ENCODE data around the gene SCARB2.

Gene SCARB2

DNA sequence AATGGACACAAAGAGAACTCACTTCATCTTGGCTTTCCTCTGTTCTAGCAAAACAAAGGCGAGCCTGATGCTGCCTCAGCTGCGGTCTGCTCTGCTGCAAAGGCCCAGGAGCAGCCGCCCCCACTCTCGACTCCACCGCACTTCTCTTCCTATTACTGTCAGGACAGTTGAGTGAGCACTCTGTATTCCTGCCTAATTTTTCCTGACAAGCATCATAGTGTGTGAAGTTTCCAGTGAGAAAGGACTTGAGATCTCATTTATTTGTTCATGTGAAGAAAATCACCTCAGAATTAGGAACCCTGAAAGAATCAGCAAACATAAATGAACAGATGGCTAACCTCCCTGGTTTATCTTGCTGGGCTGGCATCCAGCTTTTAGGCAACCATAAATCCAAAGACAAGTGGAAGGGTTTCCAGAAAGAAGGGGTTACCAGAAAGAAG, 15.6 kb downstream of the SCARB2 start:
- DNase-seq, result no peak

DNA sequence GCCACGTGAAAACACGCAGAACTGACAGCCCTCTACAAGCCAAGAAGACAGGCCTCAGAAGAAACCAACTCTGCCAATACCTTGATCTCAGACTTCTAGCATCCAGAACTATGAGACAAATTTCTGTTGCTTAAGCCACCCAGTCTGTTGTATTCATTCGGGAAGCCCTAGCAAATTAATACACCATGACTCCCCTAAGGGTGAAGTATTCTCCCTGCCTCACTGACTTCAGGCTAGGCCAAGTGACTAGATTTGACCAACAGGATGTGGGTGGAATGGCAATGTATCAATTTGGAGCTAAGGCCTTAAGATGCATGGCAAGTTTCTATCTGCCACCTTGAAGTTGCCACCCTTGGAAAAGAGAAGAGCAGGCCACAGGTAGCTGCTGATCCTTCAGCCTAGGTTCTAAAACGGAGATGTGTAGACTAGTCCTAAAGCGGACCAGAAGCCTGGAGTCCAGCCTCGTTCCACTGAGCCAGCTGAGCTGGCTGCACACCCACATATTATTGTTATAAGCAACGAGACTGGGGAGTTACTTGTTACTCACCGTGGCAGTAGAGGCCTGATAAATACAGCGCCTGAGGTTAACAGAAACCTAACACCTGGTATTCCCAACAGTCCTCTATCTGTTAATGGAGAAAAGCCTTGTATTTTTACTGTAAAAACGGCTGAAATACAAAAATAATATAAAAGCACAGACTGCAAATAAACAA, 16.4 kb downstream of the SCARB2 start:
- no peak for DNase-seq

DNA sequence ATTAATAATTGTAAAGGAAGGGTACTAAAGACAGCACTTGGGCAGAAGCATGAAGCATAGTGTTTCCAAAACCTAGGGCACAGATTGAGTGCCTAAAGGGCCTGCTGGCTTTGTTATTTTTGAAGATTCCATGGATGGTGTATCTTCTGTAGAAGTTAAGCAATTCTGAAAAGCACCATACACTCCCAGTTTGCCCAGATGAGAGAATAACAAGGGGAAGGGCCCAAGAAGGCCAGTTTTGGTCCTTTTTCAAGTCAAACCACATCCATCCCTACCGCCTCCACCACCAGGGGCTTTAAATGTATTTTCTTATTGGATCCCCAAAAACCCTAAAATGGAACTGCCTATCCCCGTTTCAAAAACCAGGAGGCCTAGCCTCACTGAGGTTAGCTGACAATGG, 17.2 kb downstream of the SCARB2 start:
- DNase-seq, result no peak

DNA sequence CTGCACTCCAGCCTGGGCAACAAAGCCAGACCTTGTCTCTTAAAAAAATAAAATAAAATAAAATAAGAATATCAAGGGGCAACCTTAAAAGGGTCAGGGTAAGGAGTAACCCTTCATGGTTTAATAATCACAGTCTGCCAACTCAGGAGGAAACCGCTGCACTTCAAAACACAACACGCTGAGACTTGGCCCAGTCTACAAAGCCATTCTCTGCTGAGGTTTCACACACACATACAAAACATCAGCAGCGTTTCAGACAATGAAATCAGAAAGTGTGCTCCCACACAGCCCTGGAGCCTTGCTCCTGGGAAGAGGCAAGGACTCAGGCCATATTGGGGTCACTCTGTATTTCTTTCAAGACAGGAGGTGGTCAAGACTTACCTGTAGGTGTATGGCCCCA, 18.3 kb downstream of the SCARB2 start:
- no peak for DNase-seq

DNA sequence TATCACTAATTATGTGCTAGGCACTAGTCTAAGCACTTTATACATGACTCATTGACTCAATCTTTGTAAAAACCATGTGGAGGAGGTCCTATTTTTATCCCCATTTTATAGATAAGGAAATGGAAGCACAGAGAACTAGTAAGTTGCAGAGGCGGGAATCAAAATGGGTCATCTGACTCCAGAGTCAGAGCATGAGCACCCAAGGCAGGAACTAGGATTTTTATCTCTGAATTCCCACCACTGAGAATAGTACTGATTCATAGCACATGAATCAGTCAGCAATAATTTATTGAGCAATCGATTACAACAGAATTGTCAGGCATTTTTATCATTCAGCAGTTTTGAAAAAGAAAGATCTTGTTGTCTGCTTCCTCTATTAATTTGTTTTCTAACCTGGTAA, 19.3 kb downstream of the SCARB2 start:
- no peak for DNase-seq

GRCh38 chr4:76192236-76192635, 21.4 kb downstream of the SCARB2 start:
- no peak for DNase-seq

GRCh38 chr4:76188557-76188956, 25.1 kb downstream of the SCARB2 start:
- DNase-seq, result no peak

- DNase-seq, result no peak
Observed at GRCh38 chr4:76188149-76188548, 25.5 kb downstream of the SCARB2 start.

- DNase-seq, result no peak
Observed at GRCh38 chr4:76187152-76187551, 26.5 kb downstream of the SCARB2 start.

GRCh38 chr4:76182463-76182862, 31.2 kb downstream of the SCARB2 start:
- no peak for DNase-seq

- peak; percentile 77 to 78 for DNase-seq
Observed at GRCh38 chr4:76179398-76180318, 34.0 kb downstream of the SCARB2 start.

DNA sequence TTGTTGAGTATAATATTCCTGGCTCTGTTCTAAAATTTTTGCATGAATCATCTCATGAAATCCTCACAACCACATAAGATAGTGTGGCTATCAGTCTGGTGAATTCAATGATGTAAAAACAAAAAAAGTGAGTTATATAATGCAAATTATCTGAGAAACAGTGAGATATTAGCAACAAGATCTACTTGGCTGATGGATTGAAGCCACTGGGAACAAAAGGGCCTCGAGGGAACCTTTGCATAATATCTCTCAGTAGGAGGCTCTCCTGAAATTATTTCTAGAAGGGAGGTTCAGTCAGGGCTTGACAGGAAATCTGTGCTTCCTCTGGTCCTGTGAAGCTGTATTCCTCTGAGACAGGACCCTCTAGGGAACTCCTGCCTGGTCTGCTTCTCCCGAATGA, 35.3 kb downstream of the SCARB2 start:
- DNase-seq, result no peak

DNA sequence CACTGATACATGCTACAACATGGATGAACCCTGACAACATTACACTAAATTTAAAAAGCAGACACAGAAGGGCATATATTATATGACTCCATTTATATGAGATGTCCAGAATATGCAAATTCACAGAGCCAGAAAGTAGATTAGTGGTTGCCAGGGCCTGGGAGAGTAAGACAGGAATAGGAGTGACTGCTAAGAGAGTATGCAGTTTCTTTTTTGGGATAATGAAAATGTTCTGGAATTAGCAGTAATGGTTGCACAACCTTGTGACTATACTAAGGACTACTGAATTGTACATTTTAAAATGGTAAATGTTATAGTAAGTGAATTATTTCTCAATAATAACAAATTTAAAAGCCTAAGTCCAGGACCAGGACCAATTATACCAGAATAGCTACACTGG, 35.9 kb downstream of the SCARB2 start:
- no peak for DNase-seq

DNA sequence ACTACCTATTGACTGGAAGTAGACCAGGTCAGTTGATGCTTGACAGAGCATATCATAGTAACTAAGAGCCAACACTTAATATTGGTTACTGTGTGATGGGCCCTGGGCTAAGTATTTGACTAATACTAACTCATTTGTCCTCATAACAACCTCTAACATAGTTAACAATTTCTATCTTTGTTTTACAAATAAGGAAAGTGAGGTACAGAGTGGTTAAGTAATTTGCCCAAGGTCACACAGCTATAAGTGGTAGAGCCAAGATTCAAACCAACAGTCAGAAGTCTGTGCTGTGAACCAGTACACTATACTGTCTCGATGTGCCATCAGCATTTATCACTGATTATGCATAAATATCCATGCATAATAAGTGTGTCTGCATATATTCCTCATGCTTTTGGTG, 38.3 kb downstream of the SCARB2 start:
- no peak for DNase-seq

GRCh38 chr4:76174216-76174615, 39.4 kb downstream of the SCARB2 start:
- no peak for DNase-seq

DNA sequence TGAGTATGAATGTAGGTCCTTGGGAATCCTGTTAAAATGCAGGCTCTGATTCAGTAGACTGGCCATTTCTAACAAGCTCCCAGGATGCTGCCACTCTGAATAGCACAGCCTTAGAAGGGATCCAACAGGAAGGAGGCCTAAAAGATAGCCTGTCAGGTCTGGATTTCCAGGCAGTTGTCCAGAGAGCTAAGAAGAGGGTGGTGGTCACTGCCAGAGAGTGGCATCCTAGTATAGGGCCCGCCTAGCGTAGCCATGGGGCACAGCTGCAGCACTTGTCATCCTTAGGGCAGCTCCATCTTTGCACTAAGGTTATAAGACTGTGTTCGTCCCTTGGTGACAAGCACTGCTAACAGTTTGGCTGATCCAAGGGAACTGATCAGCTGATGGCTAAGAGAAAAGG, 44.9 kb downstream of the SCARB2 start:
- DNase-seq, result no peak

DNA sequence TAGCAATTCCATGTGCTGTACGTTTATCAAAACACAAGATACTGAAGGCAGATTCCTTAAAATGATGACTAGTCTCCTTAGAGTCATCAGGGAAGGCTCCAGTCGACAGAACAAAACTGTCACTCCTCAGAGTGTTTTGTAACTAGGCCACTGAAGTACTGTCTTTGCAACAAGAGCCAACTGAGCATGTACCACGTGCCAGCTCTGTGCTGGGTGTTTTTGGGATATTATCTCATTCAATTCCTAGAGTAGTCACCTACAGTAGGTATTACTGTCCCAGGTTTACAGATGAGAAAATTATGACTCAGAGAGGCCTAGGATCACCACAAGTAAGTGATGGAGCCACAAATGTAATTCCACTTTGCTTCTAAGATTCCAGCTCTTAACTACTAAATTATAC, 47.1 kb downstream of the SCARB2 start:
- no peak for DNase-seq

DNA sequence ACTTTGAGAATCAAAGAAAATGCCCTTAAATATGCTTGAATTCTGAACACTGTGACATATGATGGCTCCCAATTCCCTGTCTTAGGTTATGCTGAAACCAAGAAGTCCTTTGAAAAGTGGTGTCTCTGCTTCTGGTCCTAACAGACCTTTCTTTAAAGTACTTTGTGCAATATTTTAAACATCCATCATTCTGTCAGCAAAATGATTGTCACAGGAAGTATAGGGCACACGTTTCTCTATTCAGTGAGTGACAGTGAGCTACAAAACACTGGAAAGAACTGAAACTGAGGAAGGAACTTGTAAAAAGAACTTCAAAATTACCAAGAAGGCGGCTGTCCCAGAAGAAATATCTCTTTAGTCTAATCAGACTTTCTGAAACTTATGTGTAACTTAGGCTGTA, 53.3 kb downstream of the SCARB2 start:
- DNase-seq, result no peak

- no peak for DNase-seq
Observed at GRCh38 chr4:76156635-76157034, 57.0 kb downstream of the SCARB2 start.

DNA sequence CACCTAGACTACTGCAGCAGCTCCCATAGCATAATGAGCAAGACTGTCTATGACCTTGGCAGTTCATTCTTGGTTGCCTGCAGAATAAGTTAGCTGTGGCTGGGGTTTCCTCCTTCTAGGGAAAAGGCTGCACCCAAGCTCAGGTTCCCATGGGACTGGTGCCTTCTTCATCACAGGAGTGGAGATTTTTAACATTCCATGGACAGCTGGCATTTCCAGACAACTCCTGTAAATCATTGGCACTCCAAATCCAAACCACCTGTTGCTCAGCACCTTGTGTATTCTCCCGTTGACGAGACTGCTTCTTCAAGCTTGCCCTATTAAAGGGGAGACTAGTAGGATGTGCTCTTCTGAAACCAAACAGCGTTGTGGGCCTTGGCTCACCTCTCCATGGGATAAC, 57.6 kb downstream of the SCARB2 start:
- no peak for DNase-seq

DNA sequence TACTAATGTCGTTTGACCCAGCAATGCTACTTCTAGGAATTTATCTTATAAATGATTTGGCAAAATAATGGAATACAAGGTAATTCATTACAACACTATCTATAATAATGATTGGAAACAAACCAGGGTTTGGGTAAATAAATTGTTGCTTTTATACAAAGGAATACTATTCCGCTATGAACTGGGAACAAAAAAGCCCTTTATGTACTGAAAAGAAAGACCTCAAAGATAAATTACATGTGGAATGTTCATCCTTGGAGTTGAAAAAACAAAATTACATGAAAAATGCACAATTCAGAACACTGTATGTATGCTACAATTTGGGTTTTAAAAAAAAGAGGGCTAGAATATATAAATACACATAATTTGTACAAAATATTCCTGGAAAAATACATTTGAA, 60.3 kb downstream of the SCARB2 start:
- DNase-seq, result no peak

DNA sequence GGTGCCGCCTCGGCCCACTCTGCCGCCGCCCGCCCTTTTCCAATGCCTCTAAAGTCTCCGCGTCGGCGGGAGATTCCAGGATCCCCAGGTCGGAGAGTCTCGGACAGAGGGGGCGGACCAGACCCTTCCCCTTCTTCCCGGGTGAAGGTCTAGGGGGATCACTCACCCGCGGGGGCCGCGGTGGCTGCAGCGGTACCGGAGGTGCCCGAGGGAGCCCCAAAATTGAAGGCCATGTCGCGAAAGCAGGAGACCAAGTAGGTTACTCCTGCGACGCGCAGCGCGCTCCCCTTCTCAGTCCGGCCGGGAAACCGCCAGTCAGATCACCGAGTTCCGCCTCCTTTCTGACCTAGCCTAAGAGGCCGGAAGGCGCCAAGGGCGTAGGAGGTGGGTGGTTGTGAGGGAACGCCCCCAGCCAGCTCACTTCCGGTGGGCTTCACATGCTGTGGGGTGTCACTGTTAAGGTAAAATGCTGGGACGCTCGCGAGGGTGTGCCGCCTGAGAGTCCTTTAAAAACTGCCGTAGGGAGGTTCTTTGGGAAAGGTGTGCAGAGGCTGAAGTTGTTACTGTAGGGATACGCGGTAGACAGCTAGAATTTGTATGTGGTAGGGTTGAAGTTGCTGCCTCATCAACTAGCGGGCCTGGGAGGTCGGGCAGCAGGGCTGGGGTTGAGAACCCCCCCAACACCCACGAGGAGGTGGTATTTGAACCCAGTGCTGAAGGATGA, 65.3 kb downstream of the SCARB2 start, which contains the start of gene NUP54:
Gene NUP54, minus strand, starts transcription at position 256 of the 724 bp plus-strand sequence. Its CDS starts 23 bp downstream, at position 233.
- peak; percentile 95 to 96 for DNase-seq

- peak; percentile 28 to 47 for DNase-seq
Observed at GRCh38 chr4:76147454-76148141, 66.0 kb downstream of the SCARB2 start.
